ENCODE measurements around the gene HSD17B11. TPM values are rescaled to one million over a fixed set of nuclear protein-coding genes. Genes with fewer than 3 reads are reported as not detected.
"Not testable (repeated sequence)": the region's sequence is repeated elsewhere in the genome, so short reads cannot be mapped to it uniquely, and the experiment has no call there.

HSD17B11 gene
- total and polyA plus RNA-seq, 2 donors from 2014 or later: 39.5 to 48.1 TPM

DNA sequence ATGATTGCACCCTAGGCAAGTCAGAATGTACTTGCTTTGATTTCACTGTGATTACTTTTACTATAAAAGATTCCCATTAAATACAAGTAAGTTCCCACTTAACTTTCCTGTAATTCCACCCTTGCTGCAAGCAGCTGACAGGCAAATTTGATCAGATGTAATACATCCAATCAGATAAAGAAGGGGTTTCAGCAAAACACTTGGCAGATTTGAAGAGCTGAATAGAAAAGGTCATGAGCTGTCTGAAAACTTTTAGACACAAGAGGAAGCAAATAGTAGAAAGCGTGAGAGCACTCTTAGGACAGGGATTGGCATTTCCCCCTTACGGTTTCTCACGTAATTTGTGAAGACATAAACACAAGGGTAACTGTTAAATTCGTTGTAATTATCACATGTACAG, 91.1 kb downstream of the HSD17B11 start:
- FAIRE-seq (no peak), DNase-seq (no peak)
- Histone ChIP-seq H3K9me3 (ENCODE audit: control insufficient read depth in 2 of 3, insufficient read depth in 1 of 3, low read length in 3 of 3) (no peaks in the 10 kb centered on the region), H3K9ac (ENCODE audit: low read length in 3 of 3) (no peak overlapping the region), H3K4me1 (ENCODE audit: control insufficient read depth in 2 of 3, insufficient read depth in 2 of 3, low read depth in 1 of 3, low read length in 3 of 3) (no peaks in the 10 kb centered on the region), H3K27me3 (ENCODE audit: control insufficient read depth, insufficient read depth, low read length) (no peaks in the 10 kb centered on the region), H3K36me3 (ENCODE audit: control insufficient read depth in 2 of 3, insufficient read depth in 3 of 3, low read length in 3 of 3) (no peaks in the 10 kb centered on the region), H3K4me3 (ENCODE audit: low read length in 3 of 3) (no peak overlapping the region), H3K27ac (ENCODE audit: low read depth in 2 of 2, low read length in 2 of 2) (no peak overlapping the region)
- intact Hi-C loops (cut with DNase I): no loop called here
- TF ChIP-seq, protein P1, sequence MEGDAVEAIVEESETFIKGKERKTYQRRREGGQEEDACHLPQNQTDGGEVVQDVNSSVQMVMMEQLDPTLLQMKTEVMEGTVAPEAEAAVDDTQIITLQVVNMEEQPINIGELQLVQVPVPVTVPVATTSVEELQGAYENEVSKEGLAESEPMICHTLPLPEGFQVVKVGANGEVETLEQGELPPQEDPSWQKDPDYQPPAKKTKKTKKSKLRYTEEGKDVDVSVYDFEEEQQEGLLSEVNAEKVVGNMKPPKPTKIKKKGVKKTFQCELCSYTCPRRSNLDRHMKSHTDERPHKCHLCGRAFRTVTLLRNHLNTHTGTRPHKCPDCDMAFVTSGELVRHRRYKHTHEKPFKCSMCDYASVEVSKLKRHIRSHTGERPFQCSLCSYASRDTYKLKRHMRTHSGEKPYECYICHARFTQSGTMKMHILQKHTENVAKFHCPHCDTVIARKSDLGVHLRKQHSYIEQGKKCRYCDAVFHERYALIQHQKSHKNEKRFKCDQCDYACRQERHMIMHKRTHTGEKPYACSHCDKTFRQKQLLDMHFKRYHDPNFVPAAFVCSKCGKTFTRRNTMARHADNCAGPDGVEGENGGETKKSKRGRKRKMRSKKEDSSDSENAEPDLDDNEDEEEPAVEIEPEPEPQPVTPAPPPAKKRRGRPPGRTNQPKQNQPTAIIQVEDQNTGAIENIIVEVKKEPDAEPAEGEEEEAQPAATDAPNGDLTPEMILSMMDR (IDR thresholded peaks at IDR 0.05; ENCODE audit: borderline replicate concordance, extremely low read depth, insufficient read depth): no peak

DNA sequence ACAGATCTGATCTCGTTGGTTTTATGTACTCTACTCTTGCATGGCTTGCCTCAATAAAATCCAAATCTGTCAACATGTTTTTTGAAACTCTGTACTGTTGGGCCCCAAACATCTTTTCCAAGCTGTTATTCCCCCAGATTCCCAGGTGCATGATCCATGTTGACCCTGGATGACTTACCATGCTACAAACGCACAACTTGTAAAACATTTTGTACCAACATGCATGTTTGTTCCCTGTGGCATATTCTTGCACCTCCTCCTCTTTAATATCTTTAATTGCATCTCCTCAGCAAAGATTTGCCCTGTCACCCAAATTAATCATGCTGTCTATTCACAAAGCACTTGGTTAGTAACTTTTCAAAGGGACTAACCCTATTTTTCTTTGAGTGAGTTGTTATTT, 92.6 kb downstream of the HSD17B11 start:
- FAIRE-seq (no peak), DNase-seq (no peak)
- Histone ChIP-seq H3K27me3 (ENCODE audit: control insufficient read depth, insufficient read depth, low read length) (no peaks in the 10 kb centered on the region), H3K9me3 (ENCODE audit: control insufficient read depth in 2 of 3, insufficient read depth in 1 of 3, low read length in 3 of 3) (peaks cover 0 to 6% (median 0%) of the 10 kb centered on the region in 3 donors), H3K4me1 (ENCODE audit: control insufficient read depth in 2 of 3, insufficient read depth in 2 of 3, low read depth in 1 of 3, low read length in 3 of 3) (no peaks in the 10 kb centered on the region), H3K9ac (ENCODE audit: low read length in 3 of 3) (no peak overlapping the region), H3K36me3 (ENCODE audit: control insufficient read depth in 2 of 3, insufficient read depth in 3 of 3, low read length in 3 of 3) (no peaks in the 10 kb centered on the region), H3K27ac (ENCODE audit: low read depth in 2 of 2, low read length in 2 of 2) (no peak overlapping the region), H3K4me3 (ENCODE audit: low read length in 3 of 3) (no peak overlapping the region)
- intact Hi-C loops (cut with DNase I): no loop called here
- TF ChIP-seq, protein P1 (IDR thresholded peaks at IDR 0.05; ENCODE audit: borderline replicate concordance, extremely low read depth, insufficient read depth): no peak

DNA sequence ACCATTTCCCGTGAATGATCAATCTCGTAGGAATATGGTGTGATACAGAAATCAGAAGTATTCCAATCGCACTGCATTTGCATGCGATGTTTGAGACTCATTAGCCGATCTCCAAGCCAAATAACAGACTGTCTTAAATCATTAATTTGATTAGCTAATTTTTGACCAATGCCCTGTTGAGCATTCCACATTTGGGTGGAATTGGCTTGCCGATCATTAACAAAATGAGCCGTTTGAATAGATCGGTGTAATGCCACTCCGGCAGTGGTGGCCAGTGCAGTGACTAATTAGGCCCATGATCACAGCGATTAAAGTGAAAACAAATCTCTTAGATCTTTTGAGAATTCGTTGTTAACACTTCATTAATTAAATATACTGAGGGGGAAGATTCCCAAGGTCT, 96.1 kb downstream of the HSD17B11 start:
- H3K36me3 ChIP-seq (ENCODE audit: control insufficient read depth in 2 of 3, insufficient read depth in 3 of 3, low read length in 3 of 3); H3K9me3 ChIP-seq (ENCODE audit: control insufficient read depth in 2 of 3, insufficient read depth in 1 of 3, low read length in 3 of 3); H3K27me3 ChIP-seq (ENCODE audit: control insufficient read depth, insufficient read depth, low read length); H3K9ac ChIP-seq (ENCODE audit: low read length in 3 of 3); H3K27ac ChIP-seq (ENCODE audit: low read depth in 2 of 2, low read length in 2 of 2); H3K4me1 ChIP-seq (ENCODE audit: control insufficient read depth in 2 of 3, insufficient read depth in 2 of 3, low read depth in 1 of 3, low read length in 3 of 3); DNase-seq; FAIRE-seq; H3K4me3 ChIP-seq (ENCODE audit: low read length in 3 of 3); intact Hi-C loops (cut with DNase I): not testable (repeated sequence)

DNA sequence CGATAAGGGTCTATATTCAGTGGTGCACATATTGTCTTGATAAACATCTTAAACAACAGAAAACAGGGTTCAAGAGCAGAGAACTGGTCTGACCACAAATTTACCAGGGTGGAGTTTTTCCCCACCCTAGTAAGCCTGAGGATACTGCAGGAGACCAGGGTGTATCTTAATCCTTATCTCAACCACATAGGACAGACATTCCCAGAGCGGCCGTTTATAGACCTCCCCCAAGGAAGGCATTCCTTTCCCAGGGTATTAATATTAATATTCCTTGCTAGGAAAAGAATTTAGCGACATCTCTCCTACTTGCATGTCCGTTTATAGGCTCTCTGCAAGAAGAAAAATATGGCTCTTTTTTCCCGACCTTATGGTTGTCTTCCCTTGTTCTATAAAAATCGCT, 97.1 kb downstream of the HSD17B11 start:
- H3K9me3 ChIP-seq (ENCODE audit: control insufficient read depth in 2 of 3, insufficient read depth in 1 of 3, low read length in 3 of 3); FAIRE-seq; intact Hi-C loops (cut with DNase I): not testable (repeated sequence)

DNA sequence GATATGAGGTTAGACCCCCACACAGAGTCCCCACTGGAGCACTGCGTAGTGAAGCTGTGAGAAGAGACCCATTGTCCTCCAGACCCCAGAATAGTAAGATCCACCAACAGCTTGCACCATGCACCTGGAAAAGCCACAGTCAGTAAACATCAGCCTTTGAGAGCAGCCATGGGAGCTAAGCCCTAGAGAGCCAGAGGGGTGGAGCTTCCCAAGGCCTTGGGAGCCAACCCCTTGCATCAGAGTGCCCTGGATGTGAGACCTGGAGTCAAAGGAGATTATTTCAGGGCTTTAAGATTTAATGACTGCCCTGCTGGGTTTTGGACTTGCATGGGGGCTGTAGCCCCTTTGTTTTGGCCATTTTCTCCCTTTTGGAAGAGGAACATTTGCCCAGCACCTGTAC, 104.0 kb downstream of the HSD17B11 start:
- Histone ChIP-seq H3K9ac (ENCODE audit: low read length in 3 of 3) (no peak overlapping the region), H3K36me3 (ENCODE audit: control insufficient read depth in 2 of 3, insufficient read depth in 3 of 3, low read length in 3 of 3) (no peaks in the 10 kb centered on the region), H3K9me3 (ENCODE audit: control insufficient read depth in 2 of 3, insufficient read depth in 1 of 3, low read length in 3 of 3) (peaks cover 0 to 16% (median 0%) of the 10 kb centered on the region in 3 donors), H3K27ac (ENCODE audit: low read depth in 2 of 2, low read length in 2 of 2) (no peak overlapping the region), H3K27me3 (ENCODE audit: control insufficient read depth, insufficient read depth, low read length) (no peaks in the 10 kb centered on the region), H3K4me1 (ENCODE audit: control insufficient read depth in 2 of 3, insufficient read depth in 2 of 3, low read depth in 1 of 3, low read length in 3 of 3) (no peaks in the 10 kb centered on the region), H3K4me3 (ENCODE audit: low read length in 3 of 3) (no peak overlapping the region)
- no peak for FAIRE-seq
- DNase-seq: no peak
- TF ChIP-seq, protein P1 (IDR thresholded peaks at IDR 0.05; ENCODE audit: borderline replicate concordance, extremely low read depth, insufficient read depth): no peak
- intact Hi-C loops (cut with DNase I): no loop called here

More for the DNA sequence above, 97.1 kb downstream of the HSD17B11 start:
- H3K27me3 ChIP-seq (ENCODE audit: control insufficient read depth, insufficient read depth, low read length); H3K36me3 ChIP-seq (ENCODE audit: control insufficient read depth in 2 of 3, insufficient read depth in 3 of 3, low read length in 3 of 3); H3K9ac ChIP-seq (ENCODE audit: low read length in 3 of 3); H3K4me1 ChIP-seq (ENCODE audit: control insufficient read depth in 2 of 3, insufficient read depth in 2 of 3, low read depth in 1 of 3, low read length in 3 of 3); H3K4me3 ChIP-seq (ENCODE audit: low read length in 3 of 3); DNase-seq; H3K27ac ChIP-seq (ENCODE audit: low read depth in 2 of 2, low read length in 2 of 2): not testable (repeated sequence)

Data from kidney (tissue), 14 donors.